GM12892 (cell line): Measurements from ENCODE around the gene UBE2E1.

Experiments
- POLR2A ChIP-seq: IDR thresholded peaks from 2 replicates; pipeline ENCODE4 v1.6.1; 2011; ENCODE audit warnings: low read depth, low read length, control low read depth
- POLR2AphosphoS5 ChIP-seq: IDR thresholded peaks from 2 replicates; pipeline ENCODE4 v1.6.1; 2011; ENCODE audit warnings: low read depth, low read length, control low read depth

GRCh38 chr3:23816721-23817120 lies 11.0 kb downstream of the UBE2E1 start:
- TF ChIP-seq POLR2A (no peak), POLR2AphosphoS5 (no peak)
